Smooth muscle cell (in vitro differentiated cells): ENCODE data around the gene MTA2. TPM values are rescaled to one million over a fixed set of nuclear protein-coding genes. Genes with fewer than 3 reads are reported as not detected.

Experiments
- DNase-seq: peaks from one replicate; lab custom pipeline; 2025; ENCODE audit not compliant: unreplicated experiment; lab: John Stamatoyannopoulos, UW
- H2AFZ ChIP-seq: fragments of 200-600 bp; sonication (generic); 2 replicates; pipeline ENCODE4 v1.6.0; 2016; ENCODE audit warnings: antibody characterized with exemption, low read depth, mild to moderate bottlenecking
- H3F3A ChIP-seq: fragments of 200-600 bp; sonication (generic); 2 replicates; pipeline ENCODE4 v1.6.0; 2017; ENCODE audit warnings: antibody characterized with exemption, low read depth
- H3K27ac ChIP-seq: fragments of 200-600 bp; sonication (generic); 2 replicates; pipeline ENCODE4 v1.5.1; 2016; ENCODE audit warnings: low read depth, mild to moderate bottlenecking
- H3K27me3 ChIP-seq: fragments of 200-600 bp; sonication (generic); 2 replicates; pipeline ENCODE4 v1.6.1; 2016; ENCODE audit warnings: low read depth, mild to moderate bottlenecking
- H3K36me3 ChIP-seq: fragments of 200-600 bp; sonication (generic); 2 replicates; pipeline ENCODE4 v1.5.1; 2016; ENCODE audit warnings: low read depth
- H3K4me1 ChIP-seq: fragments of 200-600 bp; sonication (generic); 2 replicates; pipeline ENCODE4 v1.5.1; 2016; ENCODE audit warnings: low read depth
- H3K4me2 ChIP-seq: fragments of 200-600 bp; sonication (generic); 2 replicates; pipeline ENCODE4 v1.6.0; 2016; ENCODE audit warnings: mild to moderate bottlenecking
- H3K4me3 ChIP-seq: fragments of 200-600 bp; sonication (generic); 2 replicates; pipeline ENCODE4 v1.5.1; 2016; ENCODE audit warnings: mild to moderate bottlenecking
- H3K79me2 ChIP-seq: fragments of 200-600 bp; sonication (generic); 2 replicates; pipeline ENCODE4 v1.6.0; 2016; ENCODE audit warnings: low read depth, mild to moderate bottlenecking
- H3K9ac ChIP-seq: fragments of 200-600 bp; sonication (generic); 2 replicates; pipeline ENCODE4 v1.6.0; 2016; ENCODE audit warnings: low read depth
- H3K9me3 ChIP-seq: fragments of 200-600 bp; sonication (generic); replicated peaks from 2 replicates; pipeline ENCODE4 v1.5.1; 2016; ENCODE audit warnings: low read depth
- H4K20me1 ChIP-seq: fragments of 200-600 bp; sonication (generic); 2 replicates; pipeline ENCODE4 v1.6.0; 2016; ENCODE audit warnings: low read depth
- CTCF ChIP-seq: fragments of 200-600 bp; sonication (generic); IDR thresholded peaks from 2 replicates; pipeline ENCODE4 v1.5.1; 2017; ENCODE audit warnings: borderline replicate concordance, mild to moderate bottlenecking, antibody characterized with exemption; ENCODE audit not compliant: insufficient read depth, poor library complexity, severe bottlenecking
- WGBS: methylation state at CpG from one replicate; pipeline ENCODE4 v1.1.7; 2016; ENCODE audit warnings: low lambda C conversion rate; 5-methylcytosine and 5-hydroxymethylcytosine counted together
- polyA plus RNA-seq: library from polyadenylated mRNA; unstranded; fragments of >200 nt; fragmentation: Nextera tagmentation; extraction: Ambion mirVana; gene quantifications from 2 replicates; pipeline ENCODE4 v1.2.1, GENCODE V29; 2016
- total RNA-seq: library from RNA; depleted of rRNA; stranded (reverse); fragments of >200 nt; gene quantifications from 2 replicates; pipeline ENCODE4 v1.2.3, GENCODE V29; 2014

Gene MTA2
- total and polyA plus RNA-seq, 2 experiments from 2014 or later: 22.7 to 65.9 TPM

- Histone ChIP-seq H3K9me3 (no peaks in the 10 kb centered on the region), H3K9ac (no peak overlapping the region), H3K4me2 (no peak overlapping the region), H3F3A (peaks cover 16% of the 10 kb centered on the region), H3K36me3 (peaks cover 13% of the 10 kb centered on the region), H2AFZ (no peak overlapping the region), H3K4me3 (no peak overlapping the region), H4K20me1 (no peaks in the 10 kb centered on the region), H3K4me1 (no peaks in the 10 kb centered on the region), H3K27ac (no peak overlapping the region), H3K27me3 (no peaks in the 10 kb centered on the region), H3K79me2 (no peaks in the 10 kb centered on the region)
- 89% methylated on average over 3 of the region's 3 CpGs for WGBS
- DNase-seq: no peak
- TF ChIP-seq CTCF: no peak
These were observed 26.0 kb upstream of the MTA2 start for GRCh38 chr11:62627713-62628112.

DNA sequence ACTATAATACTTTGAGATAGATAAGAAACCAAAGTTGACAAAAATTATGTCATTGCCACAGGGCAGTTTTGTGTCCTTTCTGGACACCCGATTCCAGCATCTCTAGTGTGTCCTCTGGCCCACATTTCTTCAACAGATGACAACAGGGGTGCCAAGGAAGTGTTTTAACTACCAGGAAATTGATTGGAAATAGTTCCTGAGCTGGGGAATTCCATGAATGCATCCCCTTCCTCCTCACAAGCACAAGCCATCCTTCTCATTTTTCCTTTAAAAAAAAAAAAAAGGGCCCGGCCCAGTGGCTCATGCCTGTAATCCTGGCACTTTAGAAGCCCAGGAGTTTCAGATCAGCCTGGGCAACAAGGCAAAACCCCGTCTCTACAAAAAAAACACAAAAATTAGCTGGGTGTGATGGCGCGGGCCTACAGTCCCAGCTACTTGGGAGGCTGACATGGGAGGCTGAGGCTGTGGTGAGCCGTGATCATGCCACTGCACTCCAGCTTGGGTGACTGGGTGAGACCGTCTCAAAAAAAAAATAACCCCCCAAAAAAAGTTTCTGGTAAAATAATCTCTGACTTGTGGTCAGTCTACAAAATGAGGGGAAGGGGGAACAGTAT lies 20.9 kb upstream of the MTA2 start:
- Histone ChIP-seq H3K79me2 (peaks cover 13% of the 10 kb centered on the region), H3K4me2 (peak overlapping the region; percentile 97), H3K27me3 (no peaks in the 10 kb centered on the region), H3K9ac (peak overlapping the region; percentile 54), H2AFZ (no peak overlapping the region), H4K20me1 (no peaks in the 10 kb centered on the region), H3K9me3 (no peaks in the 10 kb centered on the region), H3K4me1 (peaks cover 10% of the 10 kb centered on the region), H3K27ac (peak overlapping the region; percentile 92), H3F3A (peaks cover 29% of the 10 kb centered on the region), H3K36me3 (peaks cover 3% of the 10 kb centered on the region), H3K4me3 (peak overlapping the region; percentile 57)
- DNase-seq: no peak
- WGBS: 94% methylated on average over 7 of the region's 7 CpGs
- TF ChIP-seq CTCF: no peak

DNA sequence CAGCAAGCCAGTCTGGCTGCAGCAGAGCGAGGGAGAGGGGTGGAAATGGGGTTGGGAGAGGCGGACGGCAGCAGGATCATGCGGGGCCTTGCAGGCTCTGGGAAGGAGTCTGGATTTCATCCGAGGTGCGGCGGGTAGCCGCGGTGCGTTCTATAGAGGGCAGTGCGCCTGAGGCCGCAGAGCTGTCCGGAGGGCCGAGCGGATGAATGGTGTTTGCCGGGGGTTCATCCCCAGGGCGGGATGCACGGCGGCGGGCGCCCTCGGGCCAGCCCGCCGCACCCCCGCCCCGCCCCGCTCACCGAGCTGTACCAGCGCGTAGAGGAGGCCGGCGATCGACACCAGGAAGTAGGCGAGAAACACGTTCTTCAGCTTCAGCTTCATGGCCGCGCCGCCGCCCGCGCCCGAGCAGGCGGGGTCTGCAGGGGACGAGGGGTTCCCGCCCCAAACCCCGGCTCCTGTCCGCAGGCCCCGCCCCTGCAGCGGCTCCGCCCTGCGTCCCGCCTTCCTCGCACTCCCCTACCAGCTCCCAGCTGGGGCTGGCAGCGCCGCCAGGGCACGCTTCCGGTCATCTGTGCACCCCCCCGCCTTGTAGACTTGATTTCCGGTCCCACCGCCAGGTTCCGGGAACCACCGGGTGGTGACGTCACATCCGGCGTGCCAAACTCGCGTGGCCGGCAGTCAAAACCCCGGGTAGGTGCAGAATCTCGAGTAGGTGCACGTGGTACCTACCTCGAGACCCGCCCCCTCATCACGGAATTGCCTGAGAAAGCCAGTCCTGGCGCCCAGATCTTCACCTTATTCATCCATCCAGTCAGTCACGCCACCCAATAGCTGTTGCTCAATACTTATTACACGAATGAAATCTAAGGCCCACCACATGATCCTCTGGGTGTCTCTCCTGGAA lies 20.2 kb upstream of the MTA2 start, which contains the start of gene B3GAT3:
B3GAT3 (minus strand) TSS at position 420 of the 904 bp plus-strand sequence; CDS start at position 381, 39 bp downstream.
- Histone ChIP-seq H3F3A (peaks cover 29% of the 10 kb centered on the region), H3K4me3 (peak within 1 kb of the TSS; percentile 57), H3K4me1 (peaks cover 10% of the 10 kb centered on the region), H3K36me3 (no peaks in the 10 kb centered on the region), H3K4me2 (peak within 1 kb of the TSS; percentile 97), H3K27ac (peak within 1 kb of the TSS; percentile 92), H3K9ac (peak within 1 kb of the TSS; percentile 54), H3K27me3 (no peaks in the 10 kb centered on the region), H4K20me1 (no peaks in the 10 kb centered on the region), H3K9me3 (no peaks in the 10 kb centered on the region), H3K79me2 (peaks cover 13% of the 10 kb centered on the region), H2AFZ (no peak within 1 kb of the TSS)
- 2% methylated on average over 42 of the region's 77 CpGs for WGBS
- no peak for TF ChIP-seq CTCF
- DNase-seq: peak; percentile 93
